GM21529 (cell line): Measurements from ENCODE around the gene CHI3L2.

ENCODE experiments used
- ATAC-seq: cut with Tn5 transposase; IDR thresholded peaks from one replicate; pipeline ENCODE4 v1.9.1; 2021; ENCODE audit not compliant: unreplicated experiment

Gene CHI3L2

DNA sequence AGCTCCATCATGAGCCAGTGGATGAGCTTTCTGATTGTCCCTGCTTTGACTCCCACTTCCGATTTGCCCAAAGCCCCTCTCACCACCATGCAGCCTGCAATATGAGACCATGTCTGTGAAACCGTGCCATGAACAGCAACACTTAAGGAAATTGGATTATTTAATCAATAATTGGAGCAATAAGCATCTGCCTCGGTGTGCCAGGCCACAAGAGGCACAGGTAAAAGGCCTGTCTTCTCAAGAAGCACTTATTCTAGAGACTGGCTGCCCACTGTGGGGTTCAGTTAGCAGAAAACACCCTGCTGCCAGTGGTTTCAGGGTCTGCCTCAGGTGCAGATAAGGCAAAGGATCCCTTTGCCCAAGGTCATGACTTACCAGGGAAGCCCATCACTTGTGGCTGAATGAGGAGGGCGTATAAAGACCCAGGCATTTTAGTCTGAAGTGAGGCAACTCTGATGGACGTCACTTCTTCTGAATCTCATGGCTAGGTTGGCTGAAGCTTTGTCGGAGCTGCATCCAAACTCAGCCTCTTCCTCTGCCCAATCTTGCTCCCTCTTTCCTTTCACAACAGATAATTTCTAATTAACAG is 7.1 kb upstream of the CHI3L2 start:
- no peak for ATAC-seq

DNA sequence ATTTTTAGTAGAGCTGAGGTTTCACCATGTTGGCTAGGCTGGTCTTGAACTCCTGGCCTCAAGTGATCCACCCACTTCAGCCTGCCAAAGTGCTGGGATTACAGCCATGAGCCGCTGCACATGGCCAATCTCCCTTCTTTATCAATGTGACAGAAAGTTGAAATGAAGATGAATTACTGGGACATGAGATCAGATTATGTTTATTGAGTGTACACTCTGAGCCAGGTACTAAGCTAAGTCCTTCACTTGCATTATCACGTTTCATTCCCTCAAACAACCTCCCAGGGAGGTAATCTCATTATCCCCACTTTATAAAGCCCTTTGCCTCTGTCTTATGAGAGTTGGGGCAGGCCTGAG is 6.3 kb upstream of the CHI3L2 start:
- no peak for ATAC-seq

DNA sequence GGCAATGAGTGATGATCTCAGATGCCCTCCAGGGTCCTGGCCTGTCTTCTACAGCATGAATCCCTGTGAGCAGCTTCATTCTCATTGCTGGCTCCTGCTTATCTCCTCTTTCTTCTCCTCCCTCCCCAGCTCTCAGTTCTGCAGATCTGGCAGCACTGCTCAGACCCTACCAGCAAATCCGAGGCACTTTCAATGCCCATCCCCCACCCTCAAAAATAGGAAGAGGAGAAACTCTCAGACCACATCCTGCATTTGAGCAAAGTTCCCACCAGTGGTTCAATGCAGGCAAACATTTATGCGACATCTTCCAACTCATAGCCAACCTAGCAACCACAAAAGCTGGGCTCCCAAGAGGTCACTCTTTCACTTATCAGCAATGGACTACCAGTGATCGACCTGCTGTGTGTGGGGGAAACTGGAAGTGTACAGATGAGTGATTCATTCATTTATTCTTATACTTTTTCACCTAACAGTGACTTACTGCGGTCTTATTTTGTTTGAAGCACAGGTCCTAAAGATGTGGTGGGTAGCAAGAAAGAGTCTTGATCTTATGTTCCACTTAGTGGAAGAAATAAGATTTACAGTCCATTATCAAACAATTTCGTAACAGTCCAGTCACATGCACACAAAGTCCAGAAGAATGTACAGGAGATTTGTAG is 5.8 kb upstream of the CHI3L2 start:
- ATAC-seq: peak; percentile 61

DNA sequence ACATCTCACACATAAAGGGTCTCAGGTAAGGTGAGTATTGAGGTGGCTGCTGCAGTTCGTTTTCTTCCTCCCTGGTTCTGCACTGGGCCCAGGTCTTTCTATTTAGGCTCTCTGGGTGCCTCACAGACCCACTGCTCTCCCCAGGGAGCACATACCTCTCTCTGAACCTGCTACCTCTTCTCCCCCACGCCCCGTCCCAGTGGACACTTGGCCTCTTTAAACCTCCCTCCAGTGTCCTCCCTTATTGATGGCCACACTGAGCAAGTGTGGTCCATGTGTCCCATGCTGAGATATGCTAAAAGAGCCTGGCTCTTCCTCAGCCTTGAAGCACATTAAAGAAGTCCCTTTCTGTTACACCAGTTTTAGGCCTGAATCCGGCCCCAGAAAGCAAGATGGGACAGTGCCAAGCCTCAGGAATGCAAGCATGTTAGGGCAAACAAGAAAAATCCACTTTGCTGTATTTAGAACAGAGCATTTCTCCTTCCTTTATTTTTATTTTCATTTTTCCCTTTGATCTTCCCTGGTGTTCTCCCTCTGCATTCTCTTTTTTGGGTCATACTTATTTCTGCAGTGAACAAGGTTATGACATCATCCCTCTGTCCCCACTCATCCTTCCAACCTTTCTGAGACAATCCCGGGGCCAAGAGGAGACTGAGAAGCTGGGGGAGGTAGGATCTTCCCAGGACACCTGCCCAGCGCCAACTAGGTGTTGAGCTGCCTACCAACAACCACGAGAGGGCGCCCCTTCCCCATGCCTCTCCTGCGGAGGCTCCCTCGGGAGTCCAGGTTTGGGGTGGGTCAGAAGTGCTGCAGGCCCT is 5.0 kb upstream of the CHI3L2 start:
- peak; percentile 2 for ATAC-seq

DNA sequence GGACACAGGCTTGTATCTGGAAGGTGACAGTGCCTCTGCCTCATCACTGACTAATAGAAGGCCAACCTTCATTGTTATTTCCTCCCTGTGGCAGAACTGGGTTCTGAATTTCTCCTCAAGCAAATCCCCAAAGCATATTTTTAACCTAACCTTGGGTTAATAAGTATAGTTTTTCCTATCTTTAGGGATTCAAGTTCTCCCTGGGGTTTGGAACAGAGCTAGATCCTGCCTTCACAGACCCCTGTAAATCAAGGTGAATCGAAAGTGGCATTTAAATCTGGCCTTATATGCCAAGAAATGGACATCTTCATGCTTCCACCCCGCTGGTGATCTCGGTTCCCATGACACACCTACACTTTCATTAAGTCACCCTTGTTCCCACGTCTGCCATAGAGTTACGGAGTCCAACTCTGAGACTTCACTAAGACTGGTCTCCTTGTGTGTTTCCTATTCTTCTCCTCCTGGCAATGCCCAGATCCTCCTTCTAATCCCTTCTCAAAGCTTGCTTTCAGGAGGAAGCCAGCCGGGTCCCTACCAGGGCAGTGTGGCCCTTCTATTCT is 4.3 kb upstream of the CHI3L2 start:
- ATAC-seq: no peak

DNA sequence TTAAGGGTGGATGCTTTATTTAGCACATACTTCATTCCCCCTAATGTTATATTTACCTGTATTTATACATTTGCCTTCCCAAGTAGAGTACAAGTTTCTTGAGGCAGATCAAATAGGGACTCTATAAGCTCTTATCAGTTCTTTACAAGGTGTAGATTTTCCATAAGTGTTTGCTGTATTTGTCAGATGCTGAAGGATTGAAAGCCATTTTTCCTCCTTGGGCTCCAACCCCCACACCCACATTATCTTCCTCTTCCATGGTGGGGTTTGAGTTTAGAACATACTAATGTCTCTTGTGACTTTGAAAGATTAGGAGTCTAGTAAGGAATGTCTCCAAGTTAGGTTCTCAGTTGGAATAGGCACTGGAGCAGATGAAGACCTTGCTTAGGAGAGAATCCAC is 2.4 kb upstream of the CHI3L2 start:
- no peak for ATAC-seq

DNA sequence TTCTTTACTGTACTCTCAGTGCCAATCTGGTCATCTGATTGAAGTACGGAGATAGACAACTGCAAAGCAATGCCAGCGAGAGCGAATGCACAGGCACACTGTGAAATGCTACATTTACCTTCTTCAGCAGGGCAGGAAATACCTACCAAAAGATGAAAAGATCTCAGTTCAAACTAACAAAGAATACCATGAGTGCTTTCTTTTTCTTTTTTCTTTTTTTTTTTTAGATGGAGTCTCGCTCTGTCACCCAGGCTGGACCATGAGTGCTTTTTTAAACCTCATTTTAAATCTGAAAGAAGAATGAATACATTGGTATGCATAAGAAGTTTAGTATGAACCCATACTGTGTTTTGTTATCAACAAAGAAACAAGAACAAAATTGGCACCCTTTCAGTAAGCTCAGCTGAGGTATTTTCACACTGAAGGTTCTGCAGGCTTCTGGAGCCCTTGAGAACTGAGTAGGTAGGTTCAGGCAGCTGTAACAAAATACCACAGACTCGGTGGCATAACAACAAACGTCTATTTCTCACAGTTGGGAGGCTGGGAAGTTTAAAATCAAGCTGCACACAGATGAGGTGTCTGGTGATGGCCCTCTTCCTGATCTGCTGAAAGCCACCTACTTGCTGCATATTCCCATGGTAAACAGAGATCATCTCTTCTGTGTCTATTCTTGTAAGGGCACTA is 1.7 kb upstream of the CHI3L2 start:
- ATAC-seq: no peak

DNA sequence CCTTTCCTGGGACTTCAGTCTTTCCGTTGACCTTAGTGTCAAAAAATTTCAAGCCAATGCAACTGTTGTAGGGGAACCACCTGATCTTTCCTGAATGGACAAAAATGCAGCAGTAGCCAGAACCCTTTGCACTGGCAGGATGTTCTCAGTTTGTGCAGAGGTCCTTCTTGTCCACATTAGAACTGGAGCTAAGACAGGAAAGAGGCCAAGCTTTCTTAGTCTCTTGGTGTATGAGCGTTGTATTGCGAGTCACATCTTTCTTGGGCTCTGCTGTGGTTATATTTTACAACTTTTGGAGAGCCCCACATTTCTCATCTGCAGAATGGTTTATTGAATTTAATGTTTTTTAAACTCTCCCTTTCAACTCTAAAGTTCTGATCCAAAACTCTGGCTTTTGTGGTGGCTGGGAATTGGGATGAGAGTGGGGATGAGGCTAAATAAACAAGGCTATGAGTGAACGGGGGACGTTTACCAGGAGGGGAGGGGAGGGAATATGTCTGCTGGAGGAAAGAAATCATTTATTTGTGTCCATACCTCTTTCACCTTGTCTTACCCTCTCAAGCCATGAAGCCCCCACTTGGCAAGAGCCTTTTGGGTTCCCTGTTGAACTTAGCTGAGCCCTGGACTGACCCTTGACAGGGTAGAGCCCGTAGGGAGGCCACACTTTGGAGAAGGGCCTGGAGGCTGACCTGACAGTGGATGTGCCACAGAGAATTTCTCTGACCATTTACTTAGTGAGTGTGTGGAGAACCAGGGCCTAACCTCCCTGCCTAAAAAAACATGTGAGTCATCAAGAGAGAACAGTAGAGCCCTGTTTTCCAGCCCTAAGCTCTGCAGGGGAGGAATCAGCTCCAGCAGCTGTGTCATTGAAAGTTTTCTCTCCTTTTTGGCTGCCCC is 586 bp downstream of the CHI3L2 start:
- no peak for ATAC-seq

DNA sequence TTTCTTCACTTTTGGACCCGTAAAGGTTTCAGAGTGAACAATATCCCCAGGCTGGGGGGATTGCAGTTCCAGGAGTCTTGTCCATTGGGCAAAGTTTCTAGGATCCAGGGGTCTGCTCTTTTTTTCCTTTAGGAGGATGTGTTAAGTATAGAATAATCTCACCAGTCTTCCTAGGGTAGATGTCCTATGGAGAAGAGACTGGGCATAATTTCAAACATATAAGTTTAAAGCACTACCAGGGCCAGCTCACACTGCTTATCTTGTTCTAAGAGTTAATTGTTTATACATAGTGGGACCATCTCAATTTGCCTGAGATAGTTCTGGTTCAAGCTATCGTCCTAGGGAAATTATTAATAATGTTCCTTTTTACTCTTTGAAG is 1.2 kb downstream of the CHI3L2 start:
- ATAC-seq: no peak

DNA sequence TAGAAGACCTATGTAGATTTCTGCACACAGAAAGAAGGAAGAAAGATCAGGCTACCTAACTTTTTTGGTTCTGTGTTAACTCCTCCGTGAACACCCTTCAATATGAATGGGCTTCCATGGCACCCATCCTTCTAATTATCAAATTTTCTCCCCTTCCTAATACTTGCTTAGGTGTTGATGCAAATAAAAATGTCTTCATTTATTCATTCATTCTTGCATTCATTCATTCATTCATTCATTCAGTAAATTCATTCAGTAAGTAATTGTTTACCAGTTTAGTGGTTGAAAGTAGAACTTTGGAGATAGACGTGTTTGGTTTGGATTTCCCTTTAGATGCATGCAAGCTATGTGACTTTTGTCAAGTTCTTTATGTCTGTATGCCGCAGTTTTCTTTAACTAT is 4.6 kb downstream of the CHI3L2 start:
- no peak for ATAC-seq

DNA sequence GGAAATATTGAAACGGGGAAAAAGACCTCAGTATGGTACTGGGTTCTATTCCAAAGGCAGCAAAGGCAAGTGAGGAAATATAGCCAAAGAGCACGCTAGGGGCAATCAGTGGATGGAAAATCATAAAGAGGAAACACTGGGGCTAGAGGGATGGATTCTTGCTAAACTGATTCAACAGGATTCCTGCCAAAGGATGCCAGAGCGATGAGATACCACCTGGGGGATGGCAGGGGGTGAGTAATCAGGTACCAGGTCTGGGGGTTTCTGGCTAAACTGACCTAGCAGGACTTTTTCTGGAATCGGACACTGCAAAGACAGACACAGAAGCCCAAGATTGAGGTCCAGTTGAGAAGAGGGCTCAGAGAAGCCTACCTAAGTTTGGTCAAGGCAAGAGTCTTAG is 6.7 kb downstream of the CHI3L2 start:
- no peak for ATAC-seq

DNA sequence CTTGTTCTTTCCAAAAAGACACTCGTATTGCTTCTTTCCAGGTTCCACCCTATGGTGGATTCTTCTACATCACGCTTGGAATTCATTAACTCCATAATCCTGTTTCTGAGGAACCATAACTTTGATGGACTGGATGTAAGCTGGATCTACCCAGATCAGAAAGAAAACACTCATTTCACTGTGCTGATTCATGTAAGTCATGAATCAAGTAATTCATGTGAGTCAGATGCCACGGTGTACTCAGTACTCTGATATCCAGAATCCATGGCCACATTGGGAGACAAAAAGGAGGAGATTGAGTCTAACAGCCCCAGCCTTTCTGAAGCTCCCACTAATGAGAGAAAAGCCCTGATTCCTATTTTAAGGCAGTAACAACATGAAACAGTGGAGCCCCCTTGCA is 7.4 kb downstream of the CHI3L2 start:
- ATAC-seq: no peak

DNA sequence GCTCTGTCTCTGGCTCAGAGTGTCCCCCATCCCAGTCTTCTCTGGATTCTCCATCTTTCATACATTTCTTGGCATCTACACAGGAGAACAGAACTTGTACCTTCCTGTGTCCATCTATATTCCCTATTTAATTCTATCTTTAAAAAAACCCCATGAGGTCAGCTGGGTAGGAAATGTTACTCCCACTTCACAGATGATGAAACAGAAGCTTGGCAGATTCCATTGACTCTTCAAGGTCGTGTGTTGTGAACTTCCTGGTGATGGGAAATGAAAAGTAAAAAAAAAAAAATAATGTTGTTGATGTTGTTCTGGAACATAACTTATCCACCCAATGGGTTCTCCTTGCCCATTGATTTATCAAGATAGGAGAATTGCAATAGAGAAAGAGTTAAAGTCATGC is 8.9 kb downstream of the CHI3L2 start:
- ATAC-seq: no peak

DNA sequence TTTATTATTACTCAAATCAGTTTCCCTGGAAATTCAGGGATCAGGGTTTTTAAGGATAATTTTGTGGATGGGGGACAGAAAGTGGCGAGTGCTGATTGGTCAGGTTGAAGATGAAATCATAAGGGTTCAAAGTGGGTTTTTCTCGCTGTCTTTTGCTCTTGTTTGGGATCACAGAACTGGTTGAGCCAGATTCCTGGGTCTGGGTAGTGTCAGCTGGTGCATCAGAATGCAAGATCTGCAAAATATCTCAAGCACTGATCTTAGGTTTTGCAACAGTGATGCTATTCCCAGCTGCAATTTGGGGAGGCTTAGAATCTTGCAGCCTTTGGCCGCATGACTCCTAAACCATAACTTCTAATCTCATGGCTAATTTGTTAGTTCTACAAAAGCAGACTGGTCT is 9.3 kb downstream of the CHI3L2 start:
- no peak for ATAC-seq

DNA sequence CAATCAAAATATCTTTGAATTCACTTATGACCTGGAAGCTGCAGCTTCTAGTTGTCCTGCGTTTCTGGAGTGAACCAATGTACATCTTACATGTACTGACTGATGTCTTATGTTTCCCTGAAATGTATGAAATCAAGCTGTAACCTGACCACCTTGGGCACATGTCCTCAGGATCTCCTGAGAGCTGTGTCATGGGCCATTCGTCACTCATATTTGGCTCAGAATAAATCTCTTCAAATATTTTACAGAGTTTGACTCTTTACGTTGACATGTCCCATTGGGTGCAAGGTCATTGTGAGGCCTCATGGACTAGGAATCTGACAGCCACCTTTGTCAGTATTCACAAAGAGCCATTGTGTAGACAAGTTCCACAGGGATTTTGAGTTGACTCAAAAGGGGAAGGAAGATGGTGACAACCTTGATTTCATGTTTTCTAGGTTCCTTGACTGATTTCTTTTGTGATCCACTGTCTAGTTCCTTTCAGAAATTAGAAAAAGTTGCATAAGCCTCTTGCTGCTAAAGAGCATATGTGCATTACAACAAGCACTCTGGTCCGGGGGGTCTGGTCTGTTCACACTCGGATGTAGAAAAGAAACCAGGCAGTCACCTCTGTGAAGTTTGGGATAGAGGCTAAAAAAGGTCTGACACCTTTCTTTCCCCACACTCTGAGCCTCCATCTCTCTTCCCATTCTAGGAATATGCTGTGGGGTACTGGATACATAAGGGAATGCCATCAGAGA is 10.7 kb downstream of the CHI3L2 start:
- ATAC-seq: no peak

DNA sequence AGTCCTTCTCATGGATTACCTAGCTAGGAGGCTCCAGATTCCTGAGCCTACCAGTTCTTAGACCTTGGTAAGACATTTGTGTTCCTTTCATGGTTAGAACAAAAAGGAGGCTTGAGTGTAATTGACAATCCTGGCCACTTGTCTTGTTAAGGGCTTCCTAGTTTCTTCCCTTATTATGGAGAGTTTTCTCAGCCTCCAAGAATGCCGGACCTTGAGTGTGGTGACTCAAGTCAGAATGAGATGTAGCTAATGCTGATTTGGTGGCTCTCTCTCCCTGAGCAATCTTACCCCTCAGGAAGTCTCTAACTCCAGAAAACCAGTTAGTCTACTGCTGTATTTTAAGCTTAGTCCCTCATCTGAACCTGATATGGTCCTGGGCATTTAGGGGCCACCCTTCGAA is 14.3 kb downstream of the CHI3L2 start:
- ATAC-seq: no peak

DNA sequence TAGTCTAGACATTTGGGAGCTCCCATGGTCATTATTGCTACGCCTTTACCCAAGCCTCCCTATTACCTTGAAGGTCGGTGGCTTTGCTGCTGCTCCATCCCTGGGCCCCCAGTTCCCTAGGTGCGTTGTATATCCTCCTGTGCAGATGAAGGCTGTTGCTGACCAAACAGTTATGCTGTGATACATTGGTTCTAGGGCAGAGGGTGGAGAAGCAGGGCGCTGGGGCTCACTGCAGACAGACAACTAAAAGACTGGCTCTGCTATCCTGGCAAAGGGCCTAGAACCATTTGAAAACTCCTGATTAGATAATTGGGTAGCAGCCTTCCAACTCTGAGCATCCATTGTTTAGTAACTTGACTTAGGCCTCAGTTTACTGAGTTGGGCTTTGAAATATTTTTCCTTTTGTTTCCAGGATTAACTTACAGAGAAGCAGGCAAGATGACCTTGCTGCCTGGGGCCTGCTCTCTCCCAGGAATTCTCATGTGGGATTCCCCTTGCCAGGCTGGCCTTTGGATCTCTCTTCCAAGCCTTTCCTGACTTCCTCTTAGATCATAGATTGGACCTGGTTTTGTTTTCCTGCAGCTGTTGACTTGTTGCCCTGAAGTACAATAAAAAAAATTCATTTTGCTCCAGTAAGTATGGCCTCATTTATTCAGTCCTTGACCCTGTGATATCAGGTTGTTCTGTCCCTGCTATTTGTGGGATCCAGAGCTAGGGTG is 15.5 kb downstream of the CHI3L2 start:
- no peak for ATAC-seq

DNA sequence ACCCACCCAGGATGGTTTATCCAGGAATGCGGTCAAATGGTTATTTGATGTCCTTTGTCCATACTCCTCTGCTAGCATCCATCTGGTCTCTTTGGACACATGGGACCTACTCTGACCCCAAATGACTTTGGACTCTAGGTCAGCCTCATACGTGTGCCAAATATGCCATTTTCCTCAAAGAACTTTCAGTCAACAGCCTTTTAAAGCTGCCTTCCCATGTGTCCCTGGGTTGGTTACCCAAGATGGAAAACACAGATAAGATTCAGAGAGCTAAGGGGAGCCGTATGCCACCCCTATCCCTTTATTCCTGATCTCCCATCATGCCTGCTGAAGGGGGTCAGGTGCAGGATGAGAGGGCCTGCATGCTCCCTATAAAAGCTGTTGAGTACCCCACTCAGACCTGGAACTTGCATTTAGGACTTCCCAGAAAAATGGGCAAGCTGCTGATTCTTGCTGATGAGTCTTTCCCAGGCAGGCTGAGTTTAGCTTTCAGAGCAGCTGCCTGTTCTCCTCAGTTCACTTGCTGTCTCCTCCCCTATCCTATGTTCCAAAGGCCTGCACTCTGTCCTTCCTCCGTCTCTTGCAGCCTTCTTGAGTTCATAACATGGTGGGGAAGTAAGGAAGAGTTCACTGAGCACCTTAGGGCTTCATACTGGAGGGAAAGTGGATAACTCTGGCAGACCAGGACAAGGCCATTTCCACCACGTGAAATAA is 19.8 kb downstream of the CHI3L2 start:
- no peak for ATAC-seq

DNA sequence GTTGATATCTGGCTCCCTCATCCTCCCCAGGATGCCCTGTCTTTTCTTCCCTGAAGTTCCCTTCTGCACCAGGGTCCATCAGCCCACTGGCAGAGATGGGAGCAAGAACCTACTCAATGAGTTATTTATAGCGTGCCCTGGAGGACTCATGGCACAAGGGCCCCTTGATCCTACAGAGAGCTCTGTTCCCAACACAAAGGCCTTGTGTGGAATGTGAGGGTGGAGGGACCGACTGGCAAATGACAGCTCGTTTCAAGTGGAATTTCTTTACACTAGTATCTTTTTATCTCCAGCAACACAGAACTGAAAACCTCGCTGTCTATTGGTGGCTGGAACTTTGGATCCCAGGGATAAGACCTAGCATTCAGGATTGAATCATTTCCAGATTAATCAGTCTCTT is 22.4 kb downstream of the CHI3L2 start:
- ATAC-seq: no peak
